ENCODE results near the gene PCLAF.

The PCLAF gene

DNA sequence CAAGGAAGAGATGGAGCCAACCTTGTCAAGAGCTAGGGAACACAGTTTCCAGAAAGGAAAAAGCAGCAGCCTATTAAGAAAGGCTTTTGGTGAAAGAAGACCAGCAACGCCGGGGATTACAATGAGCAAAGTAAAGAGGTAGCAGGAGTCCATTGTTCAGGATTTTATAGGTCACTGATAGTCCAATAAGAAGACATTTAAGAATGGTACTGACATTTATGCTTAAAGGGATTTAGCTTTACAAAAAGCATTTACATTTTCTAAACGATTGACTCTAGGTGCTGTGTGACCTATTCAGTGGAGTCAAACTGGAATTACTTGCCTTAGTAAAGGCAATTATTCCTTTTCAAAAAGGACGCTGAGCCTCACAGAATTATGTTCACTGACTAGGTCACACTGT, 66.0 kb downstream of the PCLAF start:
- no peak overlapping the region for H3K9ac ChIP-seq (ENCODE audit: low read depth, low read length)
- peaks cover 9% of the 10 kb centered on the region; the same call in 1 of the 2 replicates for H3K4me1 ChIP-seq (ENCODE audit: insufficient read depth, low read length)
- H3K4me3 ChIP-seq (ENCODE audit: low read length): no peak overlapping the region
- no peaks in the 10 kb centered on the region for H3K36me3 ChIP-seq (ENCODE audit: insufficient read depth, low read length)
- 84% methylated on average over 4 of the region's 4 CpGs for WGBS
- H3K9me3 ChIP-seq (ENCODE audit: insufficient read depth, low read depth, low read length): no peaks in the 10 kb centered on the region
- no peaks in the 10 kb centered on the region for H3K27me3 ChIP-seq (ENCODE audit: insufficient read depth, low read length)
- H3K27ac ChIP-seq (ENCODE audit: low read depth, low read length): no peak overlapping the region

DNA sequence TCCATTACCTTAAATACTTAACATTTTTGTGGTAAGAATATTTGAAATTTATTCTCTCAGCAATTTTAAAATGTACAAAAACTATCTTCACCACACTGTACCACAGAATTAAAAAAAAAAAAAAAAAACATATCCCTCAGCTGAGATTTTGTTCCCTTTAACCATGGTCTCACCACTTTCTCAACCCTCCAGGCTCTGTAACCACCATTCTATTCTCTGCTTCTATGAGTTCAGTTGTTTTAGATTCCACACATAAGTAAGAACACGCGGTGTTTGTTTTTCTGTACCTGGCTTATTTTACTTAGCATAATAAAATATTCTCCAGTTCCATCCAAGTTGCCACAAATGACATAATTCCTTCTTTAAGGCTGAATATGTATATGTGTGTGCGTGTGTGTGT, 66.8 kb downstream of the PCLAF start:
- no peak overlapping the region for H3K9ac ChIP-seq (ENCODE audit: low read depth, low read length)
- H3K4me1 ChIP-seq (ENCODE audit: insufficient read depth, low read length): peaks cover 9% of the 10 kb centered on the region; the same call in 1 of the 2 replicates
- H3K27me3 ChIP-seq (ENCODE audit: insufficient read depth, low read length): no peaks in the 10 kb centered on the region
- H3K4me3 ChIP-seq (ENCODE audit: low read length): no peak overlapping the region
- WGBS: 89% methylated on average over 3 of the region's 3 CpGs
- no peak overlapping the region for H3K27ac ChIP-seq (ENCODE audit: low read depth, low read length)
- no peaks in the 10 kb centered on the region for H3K9me3 ChIP-seq (ENCODE audit: insufficient read depth, low read depth, low read length)
- no peaks in the 10 kb centered on the region for H3K36me3 ChIP-seq (ENCODE audit: insufficient read depth, low read length)
